Stimulated activated CD8-positive, alpha-beta memory T cell treated with anti-CD3 and anti-CD28 coated beads, Interleukin-12 subunit alpha, Interleukin-12 subunit beta, amount 100 ng/mL, for 1 hour (primary cell): Measurements from ENCODE around the gene PIEZO2.
"Not testable (repeated sequence)": the region's sequence is repeated elsewhere in the genome, so short reads cannot be mapped to it uniquely, and the experiment has no call there.

Experiments used
- DNase-seq: peaks from one replicate; pipeline ENCODE4 v3.0.0-alpha.2; 2020; ENCODE audit warnings: low read depth

The PIEZO2 gene

DNA sequence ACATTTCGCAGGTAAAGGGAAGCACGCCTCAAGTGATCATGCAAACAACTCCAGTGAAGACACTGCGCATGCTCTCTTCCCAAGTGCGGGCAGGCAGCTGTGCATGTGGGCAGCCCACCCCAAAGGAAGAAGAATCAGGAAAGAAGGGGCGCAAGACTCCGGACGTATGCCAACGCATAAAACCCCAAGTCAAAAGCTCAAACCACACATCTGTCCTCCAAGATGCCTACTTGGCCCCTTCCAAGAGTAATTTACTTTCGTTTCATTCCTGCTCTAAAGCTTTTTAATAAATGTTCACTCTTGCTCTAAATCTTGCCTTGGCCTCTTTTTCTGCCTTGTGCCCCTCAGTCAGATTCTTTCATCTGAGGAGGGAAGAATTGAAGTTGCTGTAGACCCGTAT, 254.9 kb downstream of the PIEZO2 start:
- DNase-seq, result no peak

GRCh38 chr18:10893761-10894160, 255.6 kb downstream of the PIEZO2 start:
- no peak for DNase-seq

DNA sequence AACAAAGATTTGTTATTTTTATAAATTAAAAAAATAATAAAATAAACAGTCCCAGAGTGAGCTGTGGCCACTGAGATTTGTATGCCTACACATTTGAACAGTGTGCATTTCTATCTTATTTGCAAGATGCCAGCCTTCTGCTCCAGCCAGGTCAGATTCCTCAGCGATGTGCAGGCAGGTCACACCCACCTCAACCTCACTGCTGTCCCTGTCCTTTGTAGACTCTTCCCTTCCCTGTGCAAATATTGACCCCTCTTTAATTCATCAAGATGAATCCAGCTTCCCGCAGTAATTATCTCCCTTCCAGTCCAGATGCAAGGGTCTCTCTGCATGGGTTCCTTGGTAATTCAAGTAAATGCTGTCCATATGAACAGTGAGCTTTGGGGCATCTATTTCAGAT, 256.2 kb downstream of the PIEZO2 start:
- DNase-seq, result no peak

GRCh38 chr18:10892786-10893185, 256.6 kb downstream of the PIEZO2 start:
- DNase-seq, result no peak

- DNase-seq, result no peak
These were observed 259.3 kb downstream of the PIEZO2 start for GRCh38 chr18:10890022-10890421.

DNA sequence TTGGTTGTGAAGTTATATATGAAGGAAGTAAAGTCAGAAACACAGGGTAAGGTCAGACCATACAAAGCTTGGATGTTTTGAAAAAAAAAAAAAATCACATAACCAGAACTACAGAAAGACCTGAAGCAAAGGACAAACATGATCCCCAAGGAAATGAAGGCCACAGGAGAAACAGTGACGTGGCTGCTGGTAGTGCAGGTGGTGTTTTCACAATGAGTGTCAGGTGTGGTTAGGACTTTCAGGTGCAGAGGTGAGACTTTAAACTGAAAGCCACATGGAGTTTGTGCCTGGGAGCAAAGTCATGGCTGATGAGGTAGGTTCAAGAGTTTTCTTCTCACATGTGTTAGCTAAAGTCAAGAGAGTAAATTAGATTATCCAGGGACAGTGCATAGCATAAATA, 270.7 kb downstream of the PIEZO2 start:
- no peak for DNase-seq

DNA sequence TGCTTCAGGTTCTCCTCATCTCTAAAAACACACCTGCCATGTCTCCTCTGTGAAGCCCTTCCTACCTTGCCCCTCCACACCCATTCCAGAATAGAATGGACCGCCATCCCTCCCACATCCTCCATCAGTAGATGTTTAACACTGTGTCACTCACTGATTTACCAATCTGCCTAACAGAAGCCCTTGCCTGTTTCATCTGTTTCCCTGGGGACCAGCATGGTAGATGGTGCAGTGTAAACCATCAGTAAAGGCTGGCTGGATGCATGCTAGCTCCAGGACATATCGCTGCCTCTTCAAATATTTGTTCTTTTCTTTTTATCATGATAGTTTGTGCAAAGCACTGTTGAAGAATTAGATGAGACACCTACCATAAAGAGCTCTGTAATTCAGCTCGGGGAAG, 271.4 kb downstream of the PIEZO2 start:
- no peak for DNase-seq

GRCh38 chr18:10875811-10876210, 273.6 kb downstream of the PIEZO2 start:
- no peak for DNase-seq

- DNase-seq, result no peak
These were observed 277.1 kb downstream of the PIEZO2 start for GRCh38 chr18:10872304-10872703.

GRCh38 chr18:10864722-10865121, 284.6 kb downstream of the PIEZO2 start:
- no peak for DNase-seq

- no peak for DNase-seq
These were observed 286.3 kb downstream of the PIEZO2 start for GRCh38 chr18:10863026-10863425.

DNA sequence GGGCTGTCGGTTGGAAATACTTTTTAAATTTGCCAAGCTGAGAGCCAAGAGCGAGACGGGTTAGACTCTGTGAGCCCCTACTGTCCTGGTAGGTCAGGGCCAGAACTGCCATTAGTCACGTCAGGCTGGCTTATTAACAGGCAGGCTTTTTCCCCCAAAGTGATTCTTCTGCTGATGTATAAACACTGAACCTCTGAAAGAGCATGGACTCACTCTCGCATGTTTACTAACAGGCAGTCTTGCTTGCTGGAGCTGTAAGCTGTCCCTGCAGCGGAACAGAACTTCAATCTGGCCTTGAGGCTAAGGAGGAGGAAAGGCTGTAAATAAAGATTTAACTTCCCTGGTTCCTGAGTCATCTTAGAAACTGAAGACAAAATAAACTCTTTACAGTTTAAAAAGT, 288.4 kb downstream of the PIEZO2 start:
- no peak for DNase-seq

GRCh38 chr18:10860382-10860781, 289.0 kb downstream of the PIEZO2 start:
- DNase-seq, result no peak

GRCh38 chr18:10858477-10858876, 290.9 kb downstream of the PIEZO2 start:
- no peak for DNase-seq

- DNase-seq, result no peak
These were observed 293.2 kb downstream of the PIEZO2 start for GRCh38 chr18:10856132-10856531.

DNA sequence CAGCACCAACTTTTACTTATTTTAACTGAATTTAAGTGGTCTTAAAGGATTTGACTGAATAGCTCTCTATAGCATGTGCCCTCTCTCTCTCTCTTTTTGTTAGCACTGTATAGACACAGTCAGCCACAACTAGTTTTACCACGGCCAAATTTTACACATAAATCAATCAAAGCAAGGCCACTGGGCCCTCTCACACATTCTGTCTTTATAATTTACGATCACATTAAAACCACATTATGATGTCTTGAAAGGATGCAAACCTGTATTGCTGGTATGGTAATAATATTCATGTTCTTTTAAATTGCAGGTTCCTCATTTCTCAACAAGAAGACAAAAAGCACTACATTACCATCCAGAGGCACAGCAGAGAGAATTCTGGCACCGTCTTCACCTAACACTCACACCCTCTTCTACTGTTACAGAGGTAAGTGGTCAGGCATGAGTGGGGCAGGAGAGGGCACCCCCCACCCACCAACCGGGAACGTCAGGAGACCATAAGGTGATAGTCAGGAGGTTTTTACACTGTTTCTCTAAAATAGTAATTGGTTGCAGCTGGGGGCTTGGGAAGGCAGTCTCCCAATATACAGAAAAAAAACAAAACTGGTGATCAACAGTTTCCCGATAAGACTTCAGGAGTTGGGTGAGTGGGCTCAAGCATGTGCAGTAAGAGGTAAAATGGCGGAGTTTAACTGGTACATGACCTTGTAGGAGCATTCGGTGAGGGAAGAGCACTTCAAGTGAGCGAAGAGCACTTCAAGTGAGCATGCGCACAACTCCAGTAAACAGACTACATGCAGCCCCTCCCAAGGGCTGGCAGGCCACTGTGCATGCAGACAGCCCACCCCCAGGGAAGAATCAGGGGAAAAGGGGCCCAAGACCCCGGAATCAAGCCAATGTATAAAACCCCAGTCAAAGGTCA, 296.7 kb downstream of the PIEZO2 start:
- no peak for DNase-seq

GRCh38 chr18:10851824-10852319, 297.5 kb downstream of the PIEZO2 start:
- DNase-seq, result no peak

DNA sequence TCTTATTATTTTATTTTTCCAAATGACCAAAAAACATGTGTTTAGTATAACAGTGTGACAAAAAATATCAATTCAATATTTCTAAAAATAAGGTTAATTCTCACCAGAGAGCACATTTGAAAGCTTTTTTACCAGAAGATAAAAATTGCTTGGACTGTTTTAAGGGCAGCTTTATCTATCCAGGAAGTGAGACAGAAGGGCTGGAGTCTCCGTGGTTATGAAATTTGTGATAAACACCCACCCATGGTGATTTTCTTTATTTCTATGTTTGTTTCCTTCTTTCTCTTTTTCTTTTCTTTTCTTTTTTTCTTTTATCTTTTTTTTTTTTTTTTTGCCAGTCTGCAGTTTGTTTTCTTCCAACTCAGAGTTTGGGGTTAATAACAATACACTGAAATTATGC, 298.5 kb downstream of the PIEZO2 start:
- no peak for DNase-seq

DNA sequence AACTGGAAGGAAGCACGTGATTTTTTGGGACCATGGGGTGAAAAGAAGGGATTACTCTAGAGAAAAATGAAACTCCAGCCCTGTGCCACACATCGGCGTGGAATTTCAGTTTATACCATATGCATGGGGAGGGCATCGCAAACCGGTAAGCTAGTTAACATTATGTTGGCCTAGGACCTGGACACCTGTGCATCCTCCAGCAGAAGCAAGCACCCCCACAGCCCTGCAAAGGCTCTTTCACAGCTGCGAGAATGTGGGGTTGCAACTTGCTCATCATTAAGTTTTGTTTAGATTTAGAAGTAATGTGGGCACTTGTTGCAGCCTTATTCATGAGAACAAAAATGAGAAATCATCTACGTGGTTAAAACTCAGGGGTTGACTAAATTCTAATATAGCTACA, 299.2 kb downstream of the PIEZO2 start:
- DNase-seq, result no peak

DNA sequence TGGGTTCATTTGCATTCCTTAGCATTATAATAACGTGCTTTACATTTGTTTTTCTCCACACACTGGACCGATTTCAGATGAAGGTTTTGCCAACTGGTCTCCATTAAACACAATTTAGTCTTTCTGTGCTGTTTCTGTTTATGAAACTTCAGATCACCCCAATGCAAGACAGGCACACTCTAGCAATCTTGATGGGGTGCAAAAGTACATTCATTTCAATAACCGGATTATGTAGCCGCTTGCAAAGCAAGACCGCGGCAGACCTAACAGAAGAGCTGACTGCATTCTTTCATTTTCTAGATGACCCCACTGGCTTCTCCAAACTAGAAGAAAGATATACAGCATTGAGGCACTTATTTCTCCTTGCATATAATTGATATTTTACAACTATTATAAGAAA, 301.5 kb downstream of the PIEZO2 start:
- DNase-seq, result no peak

GRCh38 chr18:10847408-10847790, 302.0 kb downstream of the PIEZO2 start:
- DNase-seq, result no peak

- DNase-seq, result no peak
These were observed 302.5 kb downstream of the PIEZO2 start for GRCh38 chr18:10846657-10847407.

- DNase-seq, result not testable (repeated sequence)
These were observed 303.3 kb downstream of the PIEZO2 start for GRCh38 chr18:10846035-10846434.
